Transverse colon (tissue), 1 donor: ENCODE measurements around the gene MCTP2.

Source experiments
- EP300 ChIP-seq: sonication (generic); formaldehyde crosslinking; IDR thresholded peaks from one replicate; pipeline ENCODE4 v1.6.1; 2017; ENCODE audit warnings: antibody characterized with exemption, low read depth
- POLR2A ChIP-seq: fragments of 450-650 bp; IDR thresholded peaks from one replicate; pipeline ENCODE4 v1.6.1; 2016; ENCODE audit warnings: antibody characterized with exemption, mild to moderate bottlenecking, moderate library complexity

DNA sequence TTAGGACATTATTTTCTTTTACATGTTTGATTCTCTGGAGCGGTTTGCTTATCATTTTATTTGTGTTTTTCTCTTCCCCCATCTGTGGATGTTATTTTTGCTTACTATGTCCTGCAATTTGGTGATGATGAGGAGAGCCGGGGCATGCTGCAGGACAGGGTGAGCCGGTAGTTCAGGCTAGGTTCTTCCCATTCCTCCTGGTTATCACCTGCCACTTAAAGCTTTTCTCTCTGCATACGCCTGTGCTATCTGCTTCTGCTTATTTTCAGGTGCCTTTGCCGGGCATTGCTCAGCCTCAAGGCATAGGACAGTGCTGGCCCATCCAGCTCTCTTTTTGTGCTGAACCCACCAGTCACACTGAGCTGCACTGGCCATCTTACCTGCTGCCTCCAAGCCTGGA lies 85.8 kb downstream of the MCTP2 start:
- TF ChIP-seq POLR2A: no peak
- no peak for TF ChIP-seq EP300
